Neuronal stem cell (in vitro differentiated cells): Measurements from ENCODE around the gene LCAT.
A peak's percentile ranks its signal among the peaks of the same experiment; 100 is the strongest.

Source experiments
- DNase-seq: peaks from one replicate; pipeline ENCODE4 v3.0.0-alpha.2; 2013; ENCODE audit warnings: low spot score
- H2AFZ ChIP-seq: one replicate; pipeline ENCODE4 v1.6.1; 2013; ENCODE audit warnings: mild to moderate bottlenecking, low read length, inconsistent platforms
- H2AK5ac ChIP-seq: 2 replicates; pipeline ENCODE4 v1.6.1; 2013; ENCODE audit warnings: low read depth, mild to moderate bottlenecking, inconsistent platforms, low read length, moderate library complexity, mixed read lengths
- H2BK120ac ChIP-seq: 2 replicates; pipeline ENCODE4 v1.6.1; 2013; ENCODE audit warnings: low read depth, mild to moderate bottlenecking, inconsistent platforms, low read length, moderate library complexity, mixed read lengths
- H2BK12ac ChIP-seq: one replicate; pipeline ENCODE4 v1.6.1; 2013; ENCODE audit warnings: low read length, inconsistent platforms
- H2BK15ac ChIP-seq: 2 replicates; pipeline ENCODE4 v1.6.1; 2013; ENCODE audit warnings: mild to moderate bottlenecking, low read length, inconsistent platforms, mixed read lengths
- H2BK5ac ChIP-seq: one replicate; pipeline ENCODE4 v1.6.1; 2013; ENCODE audit warnings: inconsistent platforms, mild to moderate bottlenecking, low read length, moderate library complexity
- H3K14ac ChIP-seq: one replicate; pipeline ENCODE4 v1.6.1; 2013; ENCODE audit warnings: low read length, inconsistent platforms
- H3K18ac ChIP-seq: 2 replicates; pipeline ENCODE4 v1.6.1; 2013; ENCODE audit warnings: low read length, inconsistent platforms
- H3K23ac ChIP-seq: 2 replicates; pipeline ENCODE4 v1.6.1; 2013; ENCODE audit warnings: low read depth, mild to moderate bottlenecking, mixed read lengths, low read length, inconsistent platforms; ENCODE audit not compliant: poor library complexity
- H3K27ac ChIP-seq: replicated peaks from 3 replicates; pipeline ENCODE4 v1.5.1; 2013; ENCODE audit warnings: low read length, inconsistent platforms
- H3K27me3 ChIP-seq, 3 experiments: 2 replicates each; pipeline ENCODE4 v1.6.1; 2013; ENCODE audit warnings: low read length in 3 of 3, mild to moderate bottlenecking in 2 of 3, inconsistent platforms in 1 of 3, low read depth in 1 of 3, mixed read lengths in 1 of 3, moderate library complexity in 1 of 3; ENCODE audit not compliant: control insufficient read depth in 3 of 3, insufficient read depth in 3 of 3
- H3K36me3 ChIP-seq, 2 donors: replicated peaks in 1 of 2; 2 replicates each; pipeline ENCODE4 v1.6.1; 2013; ENCODE audit warnings: low read length in 2 of 2; ENCODE audit not compliant: control insufficient read depth in 2 of 2, insufficient read depth in 2 of 2
- H3K4ac ChIP-seq: 2 replicates; pipeline ENCODE4 v1.6.1; 2013; ENCODE audit warnings: inconsistent platforms, mild to moderate bottlenecking, low read length, moderate library complexity
- H3K4me1 ChIP-seq, 2 donors: 1 replicate in 1 of 2; 2 replicates in 1 of 2; pipeline ENCODE4 v1.6.1; 2013; ENCODE audit warnings: low read length in 2 of 2, low read depth in 1 of 2; ENCODE audit not compliant: control insufficient read depth in 2 of 2, insufficient read depth in 1 of 2
- H3K4me2 ChIP-seq: one replicate; pipeline ENCODE4 v1.6.1; 2013; ENCODE audit warnings: mild to moderate bottlenecking, low read length, inconsistent platforms; ENCODE audit not compliant: insufficient read depth, poor library complexity, severe bottlenecking
- H3K4me3 ChIP-seq, 2 donors: 2 replicates each; pipeline ENCODE4 v1.5.1; 2013; ENCODE audit warnings: low read length in 2 of 2, mild to moderate bottlenecking in 2 of 2, inconsistent platforms in 1 of 2, moderate library complexity in 1 of 2
- H3K79me1 ChIP-seq: one replicate; pipeline ENCODE4 v1.6.1; 2013; ENCODE audit warnings: low read depth, mild to moderate bottlenecking, inconsistent platforms, low read length, moderate library complexity
- H3K9ac ChIP-seq: one replicate; pipeline ENCODE4 v1.6.1; 2013; ENCODE audit warnings: mild to moderate bottlenecking, low read depth, low read length, inconsistent platforms; ENCODE audit not compliant: poor library complexity
- H3K9me3 ChIP-seq, 2 donors: replicated peaks in 1 of 2; 2 replicates each; pipeline versions ENCODE3 to v1.6.1; 2013; ENCODE audit warnings: low read length in 2 of 2, mild to moderate bottlenecking in 2 of 2, inconsistent platforms in 1 of 2, low read depth in 1 of 2, mixed read lengths in 1 of 2, moderate library complexity in 1 of 2; ENCODE audit not compliant: control insufficient read depth in 2 of 2, insufficient read depth in 1 of 2
- H4K8ac ChIP-seq: one replicate; pipeline ENCODE4 v1.6.1; 2013; ENCODE audit warnings: low read depth, mild to moderate bottlenecking, inconsistent platforms, low read length, moderate library complexity
- H4K91ac ChIP-seq: one replicate; pipeline ENCODE4 v1.6.1; 2013; ENCODE audit warnings: low read length, low read depth, mild to moderate bottlenecking, inconsistent platforms; ENCODE audit not compliant: poor library complexity
- WGBS, 2 donors: extraction: QIAGEN DNeasy Blood & Tissue Kit; methylation state at CpG; one replicate each; pipeline ENCODE4 v1.1.7; 2013; ENCODE audit warnings: missing lambda C conversion rate in 2 of 2, mixed read lengths in 1 of 2; ENCODE audit not compliant: insufficient read length in 2 of 2, insufficient replicate concordance in 1 of 2; ENCODE audit errors: extremely low coverage in 2 of 2; 5-methylcytosine and 5-hydroxymethylcytosine counted together

The LCAT gene

DNA sequence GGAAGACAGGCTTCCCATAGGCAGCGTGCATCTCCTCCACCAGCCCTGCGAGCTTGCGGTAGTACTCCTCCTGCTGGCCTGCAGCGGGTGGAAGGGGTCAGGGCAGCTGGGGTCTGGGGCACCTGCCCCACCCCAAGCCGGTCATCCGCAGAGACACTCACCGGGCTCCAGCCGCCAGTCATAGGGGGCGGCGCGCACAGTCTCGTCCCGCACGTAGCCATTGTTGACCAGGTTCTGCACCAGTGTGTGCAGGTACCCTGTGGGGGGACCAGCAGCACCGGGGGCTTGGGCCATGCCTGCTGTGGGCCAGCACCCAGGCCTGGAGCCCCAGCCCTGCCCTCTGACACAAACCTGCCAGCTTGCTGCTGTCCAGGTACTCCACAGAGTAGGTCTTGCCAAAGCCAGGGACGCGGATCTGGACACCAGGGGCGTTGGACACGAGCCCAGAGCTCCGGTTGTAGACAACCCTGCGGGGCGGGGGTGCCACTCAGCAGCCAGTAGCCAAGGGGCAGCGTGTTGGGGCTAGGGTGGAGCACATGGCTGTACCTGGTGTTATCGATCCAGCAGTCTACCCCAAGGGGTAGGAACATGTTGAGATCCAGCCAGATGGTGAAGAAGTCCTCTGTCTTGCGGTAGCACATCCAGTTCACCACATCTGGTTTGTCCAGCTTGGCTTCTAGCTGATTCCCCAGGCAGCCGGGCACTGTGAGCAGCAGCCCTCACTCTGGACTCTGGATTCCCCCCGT is 1.2 kb downstream of the LCAT start:
- no peak overlapping the region for H3K27ac ChIP-seq

DNA sequence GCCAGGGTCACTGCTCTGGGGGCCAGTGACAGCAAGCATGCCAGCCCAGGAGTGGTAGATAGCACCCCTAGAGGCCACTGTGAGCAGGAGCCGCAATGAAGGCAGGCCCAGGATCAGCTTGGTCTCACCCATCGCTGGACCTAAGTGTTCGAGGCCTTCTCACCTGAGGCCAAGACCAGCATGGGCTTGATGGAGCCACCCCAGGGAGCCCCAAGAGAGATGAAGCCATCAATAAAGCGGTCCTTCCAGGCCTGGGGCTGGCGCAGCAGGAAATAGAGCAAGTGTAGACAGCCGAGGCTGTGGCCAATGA is 1.8 kb downstream of the LCAT start:
- H2BK15ac ChIP-seq, result no peak overlapping the region
- WGBS, 2 donors, result no CpG with 5 or more reads among the region's 6 CpGs

More for the DNA sequence above, 1.2 kb downstream of the LCAT start:
- H3K18ac ChIP-seq, result peak overlapping the region; percentile 28
- H4K8ac ChIP-seq, result peak overlapping the region; percentile 82
- H2BK5ac ChIP-seq, result no peak overlapping the region
- H3K4ac ChIP-seq, result no peak overlapping the region
- H2BK15ac ChIP-seq, result no peak overlapping the region
- H3K4me1 ChIP-seq, result peaks cover 7 to 9% of the 10 kb centered on the region in 2 donors
- H2AK5ac ChIP-seq, result peak overlapping the region; percentile 81
- DNase-seq, result no peak
- H3K14ac ChIP-seq, result no peak overlapping the region
- no peak overlapping the region for H2BK120ac ChIP-seq
- no peak overlapping the region for H2AFZ ChIP-seq
- H3K4me2 ChIP-seq, result no peak overlapping the region
- no peaks in the 10 kb centered on the region for H3K27me3 ChIP-seq
- H3K9me3 ChIP-seq, result peaks cover 0 to 2% of the 10 kb centered on the region in 2 donors
- H2BK12ac ChIP-seq, result no peak overlapping the region
- no peak overlapping the region for H4K91ac ChIP-seq
- H3K36me3 ChIP-seq, result peaks cover 46 to 63% of the 10 kb centered on the region in 2 donors
- peak overlapping the region in 1 of 2 donors; percentile 2 for H3K4me3 ChIP-seq
- H3K23ac ChIP-seq, result peak overlapping the region; percentile 57
- H3K79me1 ChIP-seq, result peaks cover 18% of the 10 kb centered on the region
- peak overlapping the region; percentile 60 for H3K9ac ChIP-seq
- no CpG with 5 or more reads among the region's 27 CpGs for WGBS, 2 donors

DNA sequence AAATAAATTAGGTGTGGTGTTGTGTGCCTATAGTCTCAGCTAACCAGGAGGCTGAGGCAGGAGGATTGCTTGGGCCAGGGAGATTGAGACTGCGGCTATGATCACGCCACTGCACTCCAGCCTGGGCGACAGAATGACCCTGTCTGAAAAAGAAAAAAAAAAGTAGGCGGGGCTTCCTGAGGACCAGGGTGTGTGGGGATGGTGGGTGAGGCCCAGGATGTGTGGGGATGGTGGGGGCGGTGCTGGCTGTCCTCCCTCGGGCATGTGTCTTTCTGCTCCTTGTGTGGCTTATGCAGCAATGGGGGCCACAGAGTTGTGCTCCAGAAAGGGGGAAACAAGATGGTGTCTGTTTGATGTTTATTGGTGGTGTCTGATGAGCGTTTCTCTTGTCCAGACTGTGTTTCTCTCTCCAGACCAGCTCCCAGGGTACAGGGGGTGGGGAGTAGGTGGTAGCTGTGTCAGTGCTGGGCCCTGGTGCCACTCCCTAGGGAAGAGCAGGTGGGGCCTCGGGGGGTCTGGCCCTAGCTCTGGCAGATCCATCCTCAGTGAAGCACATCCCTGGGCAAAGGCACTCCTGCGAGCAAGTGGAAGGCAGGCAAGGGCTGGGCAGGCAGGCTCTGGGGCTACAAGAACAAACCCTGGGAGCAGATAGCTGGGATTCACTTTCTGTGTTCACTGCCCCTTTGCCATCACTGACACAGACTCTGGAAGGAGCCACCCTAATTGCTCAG is 2.3 kb downstream of the LCAT start:
- Histone ChIP-seq H3K4me2 (no peak overlapping the region), H3K14ac (no peak overlapping the region), H3K36me3 (peaks cover 37 to 54% of the 10 kb centered on the region in 2 donors), H2AK5ac (no peak overlapping the region), H2BK120ac (no peak overlapping the region), H3K79me1 (peaks cover 15% of the 10 kb centered on the region), H3K9me3 (peaks cover 0 to 2% of the 10 kb centered on the region in 2 donors), H2BK12ac (no peak overlapping the region), H2BK5ac (no peak overlapping the region), H3K27me3 (no peaks in the 10 kb centered on the region), H3K23ac (no peak overlapping the region), H3K9ac (no peak overlapping the region), H3K27ac (no peak overlapping the region), H3K18ac (no peak overlapping the region), H3K4ac (no peak overlapping the region), H2BK15ac (no peak overlapping the region), H4K8ac (no peak overlapping the region), H3K4me3 (no peak overlapping the region), H4K91ac (no peak overlapping the region), H2AFZ (no peak overlapping the region), H3K4me1 (peaks cover 14 to 16% of the 10 kb centered on the region in 2 donors)
- no peak for DNase-seq
- WGBS, 2 donors, result no CpG with 5 or more reads among the region's 9 CpGs

More for the DNA sequence above, 1.8 kb downstream of the LCAT start:
- Histone ChIP-seq H3K27me3 (no peaks in the 10 kb centered on the region), H3K23ac (no peak overlapping the region), H3K9me3 (peaks cover 0 to 2% of the 10 kb centered on the region in 2 donors), H2AK5ac (no peak overlapping the region), H4K91ac (no peak overlapping the region), H4K8ac (no peak overlapping the region), H3K4me2 (no peak overlapping the region), H2BK120ac (no peak overlapping the region), H3K4me3 (peak overlapping the region in 1 of 2 donors; percentile 2), H3K36me3 (peaks cover 40 to 58% of the 10 kb centered on the region in 2 donors), H2AFZ (no peak overlapping the region), H3K4ac (no peak overlapping the region), H3K4me1 (peaks cover 8 to 11% of the 10 kb centered on the region in 2 donors), H3K18ac (no peak overlapping the region), H2BK5ac (no peak overlapping the region), H2BK12ac (no peak overlapping the region), H3K14ac (no peak overlapping the region), H3K79me1 (peaks cover 18% of the 10 kb centered on the region), H3K27ac (no peak overlapping the region), H3K9ac (no peak overlapping the region)
- no peak for DNase-seq

- Histone ChIP-seq H2AFZ (no peak overlapping the region), H3K27ac (no peak overlapping the region), H3K9ac (no peak overlapping the region), H2BK5ac (no peak overlapping the region), H2AK5ac (no peak overlapping the region), H3K4me2 (no peak overlapping the region), H3K4ac (no peak overlapping the region), H2BK15ac (no peak overlapping the region), H3K4me1 (peaks cover 14 to 17% of the 10 kb centered on the region in 2 donors), H3K79me1 (peaks cover 14% of the 10 kb centered on the region), H4K91ac (no peak overlapping the region), H3K14ac (no peak overlapping the region), H4K8ac (no peak overlapping the region), H3K4me3 (no peak overlapping the region), H3K36me3 (peaks cover 27 to 43% of the 10 kb centered on the region in 2 donors), H3K23ac (no peak overlapping the region), H2BK120ac (no peak overlapping the region), H3K27me3 (no peaks in the 10 kb centered on the region), H2BK12ac (no peak overlapping the region), H3K9me3 (no peaks in the 10 kb centered on the region), H3K18ac (no peak overlapping the region)
- no peak for DNase-seq
- WGBS, 2 donors, result no CpG with 5 or more reads among the region's 5 CpGs
Observed at GRCh38 chr16:67940446-67941089, 3.4 kb downstream of the LCAT start.
